SH-SY5Y (cell line): Measurements from ENCODE around the gene CAPS.

Experiments
- GATA2 ChIP-seq: IDR thresholded peaks from 2 replicates; pipeline ENCODE4 v1.6.1; 2011; ENCODE audit warnings: mild to moderate bottlenecking, low read depth, low read length
- GATA3 ChIP-seq: IDR thresholded peaks from 2 replicates; pipeline ENCODE4 v1.6.1; 2011; ENCODE audit warnings: low read depth, mild to moderate bottlenecking, low read length, moderate library complexity

Gene CAPS

DNA sequence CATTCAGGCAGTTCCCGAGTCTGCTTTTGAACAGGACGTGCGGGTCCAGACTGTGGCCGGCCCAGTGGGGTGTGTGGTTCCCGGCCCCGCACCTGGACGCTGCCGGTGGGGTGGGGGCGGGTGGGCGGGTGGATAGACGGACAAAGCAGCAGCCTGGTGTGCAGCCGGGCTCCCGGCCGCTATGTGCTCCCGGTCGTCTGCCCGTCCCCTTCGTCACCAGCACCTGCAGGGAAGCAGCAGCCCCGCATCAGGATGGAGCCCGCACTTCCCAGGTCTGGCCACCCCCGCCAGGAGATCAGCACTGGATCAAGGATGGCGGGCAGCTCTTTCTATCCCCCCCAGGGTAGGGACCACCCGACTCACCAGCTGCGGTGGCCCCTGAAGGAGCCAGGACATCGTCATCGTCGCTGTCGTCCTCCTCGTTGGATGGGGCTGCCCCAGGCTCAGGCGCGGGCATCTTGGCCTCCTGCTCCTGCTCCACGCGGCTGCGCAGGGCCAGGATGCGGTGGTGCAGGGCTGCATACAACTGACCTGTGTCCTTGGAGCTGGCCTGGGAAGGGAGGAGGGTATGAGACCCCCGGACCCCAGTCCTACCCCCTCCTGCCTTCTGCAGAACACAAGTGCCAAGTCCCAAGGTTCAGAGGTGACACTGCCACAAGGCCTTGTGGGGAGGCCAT, 3.5 kb downstream of the CAPS start:
- no peak for TF ChIP-seq GATA2
- no peak for TF ChIP-seq GATA3

DNA sequence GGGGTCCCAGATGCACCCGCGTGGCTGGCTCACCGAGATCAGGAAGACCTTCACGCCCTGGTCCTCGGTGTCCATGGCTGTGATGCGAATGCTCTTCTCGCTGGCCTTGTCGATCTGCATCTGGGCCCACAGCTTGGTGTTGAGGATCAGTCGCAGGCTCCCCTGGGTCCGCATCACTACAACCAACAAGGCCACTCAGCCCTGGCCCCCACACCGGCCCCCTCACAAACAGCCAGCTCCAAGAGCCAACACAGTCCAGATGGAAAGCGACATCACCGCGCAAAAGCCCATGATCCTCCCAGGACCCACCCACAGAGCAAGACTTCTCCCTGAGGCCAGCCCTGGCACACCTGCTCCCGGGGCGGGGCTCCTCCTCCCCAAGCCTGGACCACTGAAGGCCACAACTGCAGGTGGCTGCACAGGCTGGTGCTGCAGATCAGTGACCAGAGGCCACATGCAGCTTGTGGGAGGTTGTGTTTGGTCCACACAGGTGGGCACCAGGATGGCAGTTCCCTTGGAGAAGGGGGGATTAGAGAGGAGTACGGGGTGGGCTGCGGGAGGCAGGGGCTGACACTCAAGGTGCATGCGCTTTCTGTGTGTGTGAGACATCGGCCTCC, 4.5 kb downstream of the CAPS start:
- no peak for TF ChIP-seq GATA2
- TF ChIP-seq GATA3 = no peak

DNA sequence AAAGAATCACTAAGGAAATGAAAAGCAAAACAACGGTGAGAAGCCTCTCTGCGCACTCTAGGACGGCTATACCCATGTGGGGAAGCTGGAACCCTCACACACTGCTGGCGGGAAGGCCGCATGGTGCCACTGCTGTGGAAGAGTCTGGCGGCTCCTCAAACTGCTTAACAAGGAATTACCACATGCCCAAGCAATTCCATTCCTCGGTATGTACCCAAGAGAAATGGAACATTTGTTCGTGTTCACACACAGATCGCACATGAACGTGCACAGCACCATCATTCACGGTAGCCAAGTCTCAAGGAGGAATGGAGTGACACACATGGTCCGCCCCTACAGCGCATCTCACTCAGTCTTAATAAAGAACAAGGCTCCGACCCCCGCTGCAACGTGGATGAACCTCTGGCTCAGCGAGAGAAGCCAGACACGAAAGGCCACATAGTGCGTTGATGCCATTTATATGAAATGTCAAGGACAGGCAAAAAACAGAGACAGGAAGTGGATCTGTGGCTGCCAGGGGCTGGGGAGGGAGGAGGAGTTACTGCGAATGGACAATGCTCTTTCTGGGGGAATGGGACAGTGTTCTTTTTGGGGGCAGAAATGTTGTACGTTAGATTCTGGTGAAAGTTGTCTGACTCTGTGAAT, 7.6 kb downstream of the CAPS start:
- TF ChIP-seq GATA3 = no peak
- no peak for TF ChIP-seq GATA2

DNA sequence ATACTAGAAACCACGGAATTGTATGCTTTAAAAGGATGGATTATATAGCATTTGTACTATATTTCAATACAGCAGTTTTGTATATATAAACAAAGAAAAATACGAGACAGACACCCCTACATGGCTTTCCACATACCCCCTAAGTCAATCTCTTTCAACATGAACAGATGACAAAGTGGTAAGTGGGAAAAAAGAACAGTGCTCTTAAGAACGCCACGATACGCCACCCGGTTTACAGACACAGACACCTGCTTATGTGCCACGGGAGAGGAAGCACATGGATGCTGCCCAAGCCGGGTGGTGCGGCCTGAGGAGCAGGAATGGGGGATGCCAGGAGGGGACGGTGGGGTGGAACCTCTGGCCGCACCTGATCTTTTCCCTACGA, 8.1 kb downstream of the CAPS start:
- TF ChIP-seq GATA2 (no peak), GATA3 (no peak)

DNA sequence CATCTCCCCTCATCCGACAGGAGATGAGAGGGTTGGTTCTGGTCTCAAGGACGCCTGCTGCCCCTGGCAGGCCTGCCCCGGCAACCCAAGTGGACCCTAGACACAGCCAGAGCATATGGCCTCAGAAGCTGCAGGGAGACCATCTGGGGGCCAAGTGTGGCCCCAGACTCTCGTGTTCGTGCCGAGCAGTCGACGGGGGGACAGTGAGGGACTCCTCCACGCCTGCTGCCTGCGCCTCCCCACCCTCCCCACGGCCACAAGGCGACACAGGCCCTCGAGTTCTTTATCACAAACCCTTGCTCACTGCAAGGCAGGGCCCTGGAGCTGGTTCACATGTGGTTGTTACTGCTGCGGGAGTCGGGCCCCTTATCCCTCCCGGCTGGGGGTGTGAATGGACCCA, 9.3 kb downstream of the CAPS start:
- TF ChIP-seq GATA3 (no peak), GATA2 (no peak)

DNA sequence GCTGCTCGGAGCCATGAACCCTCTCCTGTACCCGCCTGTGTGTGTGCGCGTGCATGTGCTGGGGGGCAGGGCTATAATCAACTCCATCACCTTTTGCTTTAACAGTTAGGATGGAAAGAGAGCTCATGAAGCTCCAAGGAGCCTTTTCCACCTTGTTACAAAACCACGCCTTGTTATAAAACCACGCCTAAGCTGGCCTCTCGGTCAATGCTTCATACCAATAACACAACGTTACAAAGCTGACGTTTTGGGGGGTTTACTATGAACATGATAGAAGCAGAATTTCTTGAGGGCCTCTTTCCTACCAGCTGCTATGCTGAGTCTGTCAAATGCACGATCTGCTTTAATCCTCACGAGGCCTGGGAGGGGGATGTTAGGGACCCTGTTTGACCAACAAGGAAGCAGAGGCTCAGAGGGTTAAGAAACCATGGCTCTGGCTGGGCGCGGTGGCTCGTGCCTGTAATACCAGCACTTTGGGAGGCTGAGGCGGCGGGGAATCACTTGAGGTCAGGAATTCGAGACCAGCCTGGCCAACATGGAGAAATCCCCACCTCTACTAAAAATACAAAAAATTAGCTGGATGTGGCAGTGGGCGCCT, 11.9 kb downstream of the CAPS start:
- TF ChIP-seq GATA2 (no peak), GATA3 (no peak)

DNA sequence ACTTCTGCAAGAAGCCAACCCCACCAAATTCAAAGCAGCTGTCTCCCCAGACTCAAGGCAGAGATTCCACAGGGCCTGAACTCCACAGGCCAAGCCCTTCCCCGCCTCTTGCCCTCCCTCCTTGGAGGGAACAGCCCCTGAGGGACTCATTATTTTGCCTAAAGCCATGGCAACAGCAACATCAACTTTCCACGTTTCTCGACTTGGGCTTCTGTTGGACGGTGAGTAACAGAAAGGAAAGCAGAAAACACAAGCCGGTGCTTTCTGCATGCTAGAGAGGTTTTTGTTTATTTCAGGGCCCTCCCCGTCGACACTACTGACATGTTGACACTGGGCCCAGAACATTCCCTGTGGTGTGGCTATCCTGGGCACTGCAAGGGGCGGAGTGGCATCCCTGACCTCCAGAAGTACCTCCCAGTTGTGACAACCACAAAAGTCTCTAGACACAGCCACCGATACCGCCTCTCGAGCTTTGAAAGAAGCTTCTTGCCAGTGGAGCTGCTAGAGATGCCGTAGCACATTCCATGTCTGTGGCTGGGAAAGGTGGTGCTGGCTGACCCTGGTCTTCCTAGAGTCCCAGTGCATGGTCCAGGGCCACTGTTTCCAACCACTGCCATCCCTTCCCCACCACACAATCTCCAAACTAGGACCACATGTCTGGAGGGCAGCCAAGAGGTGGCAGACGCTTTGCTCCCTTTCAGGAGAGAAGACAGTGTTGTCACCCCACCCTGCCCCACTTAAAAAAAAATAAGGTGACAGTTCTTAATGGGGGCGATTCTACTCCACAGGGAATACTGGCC, 12.8 kb downstream of the CAPS start:
- no peak for TF ChIP-seq GATA2
- TF ChIP-seq GATA3 = no peak

DNA sequence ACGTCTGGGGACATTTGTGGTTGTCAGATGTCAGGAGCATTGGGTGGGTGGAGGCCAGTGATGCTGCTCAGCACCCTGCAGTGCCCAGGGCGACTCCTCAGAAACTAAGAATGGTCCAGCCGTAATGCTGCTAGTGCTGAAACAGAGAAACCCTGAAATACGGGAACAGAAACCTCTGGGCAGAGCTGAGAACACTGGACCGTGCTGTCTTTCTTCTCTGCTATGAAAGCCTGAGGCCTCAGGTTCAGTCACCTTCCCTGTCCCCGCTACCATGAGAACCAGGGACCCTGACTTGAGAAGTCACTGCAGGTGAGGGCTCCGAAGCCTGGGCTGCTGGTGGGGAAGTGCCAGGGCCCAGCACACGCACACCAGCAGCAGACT, 13.4 kb downstream of the CAPS start:
- no peak for TF ChIP-seq GATA3
- TF ChIP-seq GATA2 = no peak

DNA sequence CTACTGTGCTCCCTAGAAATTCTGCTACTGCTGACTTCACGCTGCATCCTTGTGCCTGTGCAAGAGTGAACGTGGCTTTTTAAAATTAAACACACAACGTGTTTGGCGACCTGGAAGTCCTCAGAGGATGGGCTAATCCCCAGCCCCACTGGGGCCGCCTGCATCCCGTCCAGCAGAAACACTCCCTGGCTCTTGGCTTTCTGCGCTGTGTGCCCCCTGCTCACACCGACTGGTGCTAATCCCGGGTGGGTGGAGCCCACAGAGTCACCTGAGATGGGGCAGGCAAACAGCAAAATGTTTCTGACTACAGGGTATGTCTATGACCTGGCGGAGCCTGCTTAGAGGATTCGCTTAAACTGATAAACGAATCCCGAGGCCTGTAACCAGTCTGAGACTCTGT, 15.1 kb downstream of the CAPS start:
- TF ChIP-seq GATA3 (no peak), GATA2 (no peak)

DNA sequence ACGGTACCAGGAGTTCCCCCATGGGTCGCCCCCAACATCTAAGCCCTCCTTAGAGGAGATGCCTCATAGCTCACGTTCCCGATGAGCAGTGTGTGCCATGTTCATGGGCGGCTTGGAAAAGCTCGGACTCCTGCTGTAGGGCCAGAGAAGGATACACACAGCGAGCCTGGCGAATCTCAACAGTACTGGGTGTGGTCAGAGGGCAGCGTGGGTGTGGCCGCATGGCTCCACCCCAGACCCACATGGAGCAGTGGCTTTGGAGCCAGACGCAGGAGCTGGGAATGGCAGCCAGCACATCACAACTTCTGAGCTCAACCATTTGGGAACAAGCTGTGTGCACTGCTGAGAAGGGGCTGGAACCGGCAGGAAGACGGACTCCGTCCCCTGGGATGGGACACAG, 15.6 kb downstream of the CAPS start:
- TF ChIP-seq GATA3 (no peak), GATA2 (no peak)

DNA sequence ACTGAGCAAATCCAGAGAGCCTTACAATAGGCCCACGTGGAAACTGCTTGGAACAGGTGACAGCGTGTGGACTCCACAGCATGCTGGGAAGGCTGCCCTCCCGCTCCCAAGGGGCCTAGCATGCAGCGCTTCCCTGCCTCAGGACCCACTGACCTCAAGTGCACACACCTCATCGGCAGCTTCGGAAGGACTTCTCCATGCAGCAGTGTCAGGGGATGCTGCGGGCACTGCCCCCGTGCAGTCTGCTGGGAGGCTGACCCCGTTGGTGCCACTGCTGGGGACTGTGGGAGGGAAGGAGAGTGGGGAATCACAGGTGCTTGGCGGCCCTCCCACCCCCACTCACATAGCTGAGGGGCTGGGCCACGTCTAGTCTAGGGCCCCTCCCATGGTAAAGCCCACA, 17.2 kb downstream of the CAPS start:
- TF ChIP-seq GATA2 (no peak), GATA3 (no peak)

DNA sequence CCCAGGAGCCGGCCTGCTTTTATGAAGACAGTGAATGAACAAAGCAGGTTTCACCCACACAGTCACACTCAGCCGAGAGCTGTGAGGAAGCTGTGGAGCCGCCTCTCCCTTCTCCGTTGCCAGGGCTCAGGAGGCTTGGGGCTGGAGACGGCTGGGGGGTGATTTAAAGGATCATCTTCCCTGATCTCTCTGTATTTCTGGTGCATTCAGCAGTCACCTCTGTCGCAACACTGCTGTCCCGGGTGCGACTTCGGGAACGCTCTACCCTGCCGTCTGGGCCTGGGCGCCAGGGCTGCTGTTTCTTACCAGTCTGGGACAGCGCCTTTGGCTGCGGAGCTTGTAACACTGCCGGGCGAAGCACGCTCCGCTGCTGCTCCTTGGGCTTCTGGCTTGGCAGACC, 18.1 kb downstream of the CAPS start:
- TF ChIP-seq GATA2 (no peak), GATA3 (no peak)

DNA sequence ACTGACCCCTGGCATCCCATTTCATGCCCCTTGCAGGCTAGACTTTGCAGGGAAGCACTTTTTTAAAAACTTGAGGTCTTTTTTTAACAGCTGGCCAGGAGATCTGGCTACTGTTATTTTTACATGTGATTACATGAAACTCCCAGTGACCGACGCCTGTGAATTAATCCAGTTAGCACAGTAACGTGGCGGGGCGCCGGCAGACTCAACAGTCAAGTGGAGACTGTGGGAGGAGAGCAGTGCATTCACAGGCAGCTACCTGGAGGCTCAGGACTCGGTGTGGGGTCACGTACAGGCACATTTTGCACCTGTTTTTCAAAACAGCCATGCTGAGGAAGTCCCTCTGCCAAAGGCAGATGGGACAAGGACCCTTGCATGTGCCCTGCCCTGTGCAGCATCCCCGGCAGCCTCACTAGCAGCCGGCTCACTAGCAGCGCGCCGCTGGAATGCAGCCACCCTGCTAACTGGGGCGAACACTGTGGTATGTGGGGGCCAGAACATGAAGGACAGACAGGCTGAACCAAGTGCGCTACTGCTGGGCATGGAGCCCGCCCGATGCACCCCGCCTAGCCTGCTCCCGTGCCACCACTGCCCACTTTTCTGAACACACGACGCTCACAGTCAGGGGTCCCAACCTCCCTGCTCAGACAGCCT, 18.7 kb downstream of the CAPS start:
- TF ChIP-seq GATA3 (no peak), GATA2 (no peak)
